DMS153 treated with DMSO at 0.1 percent for 48 hours (cell line): Measurements from ENCODE around the gene ALOX12B.
"Not testable (repeated sequence)": the region's sequence is repeated elsewhere in the genome, so short reads cannot be mapped to it uniquely, and the experiment has no call there.

Experiments used
- DNase-seq: peaks from one replicate; lab custom pipeline; 2025; ENCODE audit not compliant: unreplicated experiment; lab: John Stamatoyannopoulos, UW

The ALOX12B gene

DNA sequence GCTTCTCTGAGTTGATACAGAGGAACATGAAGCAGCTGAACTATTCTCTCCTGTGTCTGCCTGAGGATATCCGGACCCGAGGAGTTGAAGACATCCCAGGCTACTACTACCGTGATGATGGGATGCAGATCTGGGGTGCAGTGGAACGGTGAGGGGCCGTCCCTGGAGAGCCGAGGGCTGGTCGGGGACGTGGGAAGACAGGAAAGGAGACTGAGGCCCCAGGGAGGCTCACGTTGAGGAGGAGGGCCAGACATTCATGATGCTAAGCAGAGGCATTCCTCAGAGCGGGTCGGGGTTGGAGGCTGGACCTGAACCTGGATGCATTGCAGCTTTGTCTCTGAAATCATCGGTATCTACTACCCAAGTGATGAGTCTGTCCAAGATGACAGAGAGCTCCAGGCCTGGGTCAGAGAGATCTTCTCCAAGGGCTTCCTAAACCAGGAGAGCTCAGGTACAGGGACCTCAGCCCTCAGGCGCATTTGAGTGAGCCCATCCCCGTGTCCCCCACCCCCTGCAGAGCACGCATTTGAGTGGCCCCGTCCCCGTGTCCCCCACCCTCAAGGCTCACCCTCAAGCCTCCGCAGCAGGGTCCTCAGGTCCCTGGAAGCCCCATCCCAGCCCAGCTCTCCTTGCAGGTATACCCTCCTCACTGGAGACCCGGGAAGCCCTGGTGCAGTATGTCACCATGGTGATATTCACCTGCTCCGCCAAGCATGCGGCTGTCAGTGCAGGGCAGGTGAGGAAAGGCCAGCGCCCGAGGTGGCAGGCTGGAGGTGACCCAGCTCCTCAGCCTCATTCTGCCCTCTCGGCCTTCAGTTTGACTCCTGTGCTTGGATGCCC is 40.4 kb downstream of the ALOX12B start:
- no peak for DNase-seq

DNA sequence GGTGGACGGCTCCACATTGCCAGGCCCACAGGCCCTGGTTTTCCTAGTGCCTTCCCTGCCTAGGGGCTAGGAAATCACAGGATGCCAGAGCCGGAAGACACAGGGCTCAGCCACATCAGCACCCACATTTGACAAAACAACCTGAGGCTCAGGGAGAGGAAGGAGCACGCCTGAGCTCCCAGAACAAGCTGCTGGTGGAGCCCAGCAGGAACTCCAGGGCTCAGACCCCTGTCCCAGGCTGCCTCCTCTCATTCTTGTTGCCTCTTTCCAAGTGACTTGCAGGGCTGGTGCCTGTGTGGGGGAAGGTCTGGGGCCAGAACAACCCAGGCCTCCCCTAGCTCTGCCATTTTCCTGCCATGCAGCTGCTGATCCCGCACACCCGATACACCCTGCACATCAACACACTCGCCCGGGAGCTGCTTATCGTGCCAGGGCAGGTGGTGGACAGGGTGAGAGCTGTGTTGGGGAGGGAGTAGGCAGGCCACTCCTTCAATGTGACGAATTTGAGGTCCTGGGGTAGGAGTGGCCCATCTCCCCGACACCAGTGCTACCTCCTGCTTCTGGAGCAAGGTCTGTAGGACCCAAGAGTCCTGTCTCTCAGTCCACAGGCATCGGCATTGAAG is 41.1 kb downstream of the ALOX12B start:
- DNase-seq = no peak

DNA sequence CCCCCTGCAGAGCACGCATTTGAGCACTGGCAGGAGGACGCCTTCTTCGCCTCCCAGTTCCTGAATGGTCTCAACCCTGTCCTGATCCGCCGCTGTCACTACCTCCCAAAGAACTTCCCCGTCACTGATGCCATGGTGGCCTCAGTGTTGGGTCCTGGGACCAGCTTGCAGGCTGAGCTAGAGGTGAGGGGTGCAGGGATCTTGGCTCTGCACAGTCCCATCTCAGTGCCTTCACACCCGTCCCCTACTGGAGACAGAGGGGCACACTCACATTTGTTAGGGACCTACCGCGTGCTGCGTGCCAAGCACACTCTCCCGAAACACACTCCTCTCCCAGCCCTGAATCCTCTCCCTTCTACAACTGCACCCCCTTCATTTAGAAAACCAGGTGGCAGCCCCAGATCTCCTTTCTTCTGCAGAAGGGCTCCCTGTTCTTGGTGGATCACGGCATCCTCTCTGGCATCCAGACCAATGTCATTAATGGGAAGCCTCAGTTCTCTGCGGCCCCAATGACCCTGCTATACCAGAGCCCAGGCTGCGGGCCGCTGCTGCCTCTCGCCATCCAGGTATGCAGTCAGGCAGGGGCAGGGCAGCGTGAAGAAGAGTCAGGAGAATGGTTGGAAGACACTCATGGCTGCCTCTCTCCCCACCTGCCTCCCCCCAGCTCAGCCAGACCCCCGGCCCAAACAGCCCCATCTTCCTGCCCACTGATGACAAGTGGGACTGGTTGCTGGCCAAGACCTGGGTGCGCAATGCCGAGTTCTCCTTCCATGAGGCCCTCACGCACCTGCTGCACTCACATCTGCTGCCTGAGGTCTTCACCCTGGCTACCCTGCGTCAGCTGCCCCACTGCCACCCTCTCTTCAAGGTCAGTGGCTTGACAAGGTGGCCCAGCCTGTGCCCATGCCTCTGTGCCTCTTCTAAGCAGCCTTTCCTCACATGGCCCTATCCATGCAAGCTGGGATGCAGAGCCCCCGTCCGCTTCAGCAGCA is 42.4 kb downstream of the ALOX12B start:
- DNase-seq = no peak

- DNase-seq = no peak
Observed at GRCh38 chr17:8041979-8042378, 45.5 kb downstream of the ALOX12B start.

GRCh38 chr17:8041249-8041928 is 46.1 kb downstream of the ALOX12B start:
- peak; percentile 1 for DNase-seq

DNA sequence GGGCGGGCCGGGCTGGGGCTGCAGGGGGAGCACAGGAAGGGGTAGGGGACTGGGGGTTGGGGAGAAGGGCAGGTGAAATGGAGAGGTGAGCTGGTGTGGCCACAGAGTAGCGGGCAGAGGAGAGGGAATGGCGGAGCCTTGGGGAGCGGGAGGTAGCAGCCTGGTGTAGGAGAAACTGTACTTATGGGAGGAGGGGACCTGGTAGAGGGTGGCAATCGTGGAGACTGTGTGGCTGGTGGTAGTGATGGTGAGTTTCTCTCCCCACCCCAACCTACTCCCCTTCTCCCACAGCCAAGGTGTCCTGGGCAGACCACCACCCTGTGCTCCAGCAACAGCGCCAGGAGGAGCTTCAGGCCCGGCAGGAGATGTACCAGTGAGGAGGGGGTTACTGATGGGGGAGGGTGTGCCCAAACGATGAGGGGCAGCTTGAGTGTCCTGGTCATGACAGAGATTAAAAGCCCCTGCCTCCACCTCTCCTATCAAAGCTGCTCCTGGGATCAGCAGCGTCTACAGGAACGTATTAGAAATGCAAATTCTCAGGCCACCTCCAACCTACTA is 47.8 kb downstream of the ALOX12B start:
- no peak for DNase-seq

DNA sequence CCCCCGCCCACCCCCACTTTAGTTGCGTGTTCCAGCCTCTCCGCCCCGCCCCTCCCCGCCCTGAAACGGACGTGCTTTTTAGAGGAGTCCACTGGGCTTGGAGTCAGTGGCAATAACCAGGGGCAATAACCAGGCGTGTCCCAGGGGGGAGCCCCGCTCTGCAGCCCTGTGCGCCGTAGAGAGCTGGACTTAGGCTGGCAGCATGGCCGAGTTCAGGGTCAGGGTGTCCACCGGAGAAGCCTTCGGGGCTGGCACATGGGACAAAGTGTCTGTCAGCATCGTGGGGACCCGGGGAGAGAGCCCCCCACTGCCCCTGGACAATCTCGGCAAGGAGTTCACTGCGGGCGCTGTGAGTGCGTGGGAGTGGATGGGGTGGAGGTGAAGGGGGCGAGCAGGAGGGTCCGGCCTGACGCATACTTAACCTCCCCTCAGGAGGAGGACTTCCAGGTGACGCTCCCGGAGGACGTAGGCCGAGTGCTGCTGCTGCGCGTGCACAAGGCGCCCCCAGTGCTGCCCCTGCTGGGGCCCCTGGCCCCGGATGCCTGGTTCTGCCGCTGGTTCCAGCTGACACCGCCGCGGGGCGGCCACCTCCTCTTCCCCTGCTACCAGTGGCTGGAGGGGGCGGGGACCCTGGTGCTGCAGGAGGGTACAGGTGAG is 48.4 kb downstream of the ALOX12B start, which contains the start of gene ALOX15B:
Gene ALOX15B, plus strand, starts transcription at position 106 of the 657 bp plus-strand sequence. Its CDS starts 97 bp downstream, at position 203.
- no peak for DNase-seq

DNA sequence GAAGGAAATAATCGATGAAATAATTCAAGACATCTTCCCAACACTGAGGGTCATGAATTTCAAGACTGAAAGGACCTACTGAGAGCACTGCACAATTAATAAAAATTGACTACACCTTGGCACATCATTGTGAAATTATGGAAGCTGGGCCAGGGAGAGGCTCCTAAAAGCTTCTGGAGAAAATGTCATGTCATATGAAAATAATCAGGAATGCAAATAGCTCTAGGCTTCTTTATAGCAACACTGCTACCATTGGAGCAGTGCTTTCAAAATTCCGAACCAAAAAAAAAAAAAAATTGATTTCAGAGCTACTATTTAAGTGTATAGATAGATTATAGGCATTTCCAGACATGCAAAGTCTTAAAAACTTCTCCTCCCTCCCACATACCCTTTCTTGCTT is 55.1 kb downstream of the ALOX12B start:
- DNase-seq = no peak

DNA sequence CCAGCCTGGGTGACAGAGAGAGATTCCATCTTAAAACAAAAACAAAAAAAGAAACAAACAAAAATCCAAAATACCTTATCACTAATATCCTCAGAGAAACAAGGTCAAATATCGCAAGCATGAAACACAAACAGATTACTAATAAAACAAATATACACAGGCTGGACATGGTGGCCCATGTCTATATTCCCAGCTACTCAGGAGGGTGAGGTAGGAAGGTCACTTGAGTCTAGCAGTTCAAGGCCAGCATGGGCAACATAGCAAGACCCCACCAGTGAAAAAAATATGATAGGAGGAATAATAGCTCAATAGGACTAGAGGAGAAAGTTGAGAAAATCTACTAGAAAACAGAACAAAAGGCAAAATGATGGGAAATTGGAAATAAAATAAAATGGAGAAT is 55.6 kb downstream of the ALOX12B start:
- DNase-seq = no peak

DNA sequence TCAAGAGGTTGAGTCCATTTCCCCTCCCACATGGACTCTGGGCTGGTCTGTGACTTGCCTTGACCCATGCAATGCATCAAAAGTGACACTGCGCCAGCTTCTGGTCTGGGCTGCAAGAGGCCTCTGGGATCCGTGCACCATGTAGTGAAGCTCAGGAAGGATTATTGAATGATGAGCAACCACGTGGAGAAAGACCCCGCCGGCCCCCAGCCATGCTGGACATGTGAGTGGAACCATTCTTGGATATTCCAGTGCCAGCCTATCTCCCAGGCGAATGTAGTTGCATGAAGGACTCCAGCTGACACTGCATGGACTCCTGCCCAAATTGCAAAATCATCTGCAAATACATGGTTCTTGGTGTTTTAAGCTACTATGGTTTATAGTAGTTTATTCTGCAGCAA is 56.3 kb downstream of the ALOX12B start:
- no peak for DNase-seq

DNA sequence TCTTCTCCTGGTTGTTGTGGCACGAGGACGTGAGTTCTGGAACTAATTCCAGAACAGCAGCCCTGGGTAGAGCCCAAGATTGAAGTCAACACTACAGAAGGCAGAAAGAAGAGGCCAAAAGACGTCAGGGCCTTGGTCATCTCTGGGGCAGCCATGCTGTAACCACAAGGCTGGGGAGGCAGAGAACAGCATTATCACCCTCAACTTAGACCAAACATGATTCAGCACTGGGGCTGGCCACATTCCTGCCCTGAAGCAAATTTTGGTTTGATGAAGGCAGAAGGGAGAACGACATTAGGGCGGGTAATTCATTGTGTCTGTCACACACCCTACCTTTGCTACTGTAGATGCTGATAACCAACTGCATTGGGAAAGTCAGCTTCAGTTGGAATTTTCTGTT is 58.4 kb downstream of the ALOX12B start:
- DNase-seq = no peak

DNA sequence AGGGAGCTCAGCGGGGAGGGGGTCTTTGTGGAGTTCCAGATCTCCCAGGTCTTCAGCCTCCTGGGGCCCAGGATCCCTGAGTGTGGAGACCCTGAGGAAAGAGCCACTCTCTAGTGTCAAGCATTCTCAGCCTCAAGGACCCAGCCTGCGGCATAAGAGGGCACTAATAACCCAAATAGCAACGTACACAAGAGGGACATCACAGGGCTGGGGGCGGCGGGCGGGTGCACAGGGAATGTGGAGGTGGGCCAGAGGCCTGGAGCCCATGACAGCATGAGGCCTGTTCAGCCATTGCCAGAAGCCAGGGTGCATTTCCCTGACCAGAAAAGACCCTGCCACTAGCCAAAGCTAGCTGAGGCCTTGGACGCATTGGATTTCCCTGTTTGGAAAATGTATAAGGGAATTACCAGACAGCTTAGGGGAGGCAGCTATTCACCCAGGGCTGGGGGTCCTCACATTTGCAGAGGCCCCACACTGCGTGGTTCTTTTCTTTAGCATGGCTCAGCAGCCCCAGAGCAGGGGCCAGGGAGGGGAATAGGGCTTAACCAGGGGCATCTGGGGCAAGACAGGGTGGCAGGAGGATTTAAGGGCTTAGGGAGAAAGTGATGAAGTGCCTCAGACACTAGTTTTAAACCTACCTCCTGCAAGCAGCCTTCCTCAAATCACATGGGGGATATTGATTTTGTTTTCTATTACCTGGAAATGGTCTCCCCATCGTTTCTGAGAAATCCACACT is 62.2 kb downstream of the ALOX12B start:
- no peak for DNase-seq

DNA sequence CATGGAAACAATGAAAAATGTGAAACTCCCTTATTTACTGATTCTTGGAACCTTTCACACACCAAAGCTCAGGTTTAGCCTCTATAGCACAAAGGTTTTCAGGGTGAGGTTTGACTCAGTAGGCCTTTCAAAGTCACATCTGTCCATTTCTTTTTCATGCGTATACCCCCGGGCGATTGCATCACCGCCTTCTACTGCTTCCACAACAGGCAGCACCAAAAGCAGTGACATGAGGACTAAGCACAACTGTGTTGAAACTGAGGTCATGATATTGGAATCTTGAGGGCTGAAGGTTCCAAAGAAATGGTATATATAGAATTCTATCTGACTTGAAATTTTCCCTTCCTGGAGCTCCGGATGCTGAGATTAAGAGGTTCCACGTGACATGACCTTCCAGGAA is 63.4 kb downstream of the ALOX12B start:
- DNase-seq = not testable (repeated sequence)
